H1 (cell line): Measurements from ENCODE around the gene ECT2L. TPM values are rescaled to one million over a fixed set of nuclear protein-coding genes. Genes with fewer than 3 reads are reported as not detected.

Experiments used
- CHD2 ChIP-seq: IDR thresholded peaks from 2 replicates; pipeline ENCODE4 v1.6.1; 2012; ENCODE audit warnings: low read length, improper control_type of control experiment
- polyA plus RNA-seq, 7 experiments: library from polyadenylated mRNA; depleted of rRNA in 3 of 7; stranded (reverse) in 5 of 7; unstranded in 2 of 7; fragments of >200 nt in 5 of 7; fragments of 200-250 nt in 2 of 7; gene quantifications; 1 replicate in 5 of 7; 2 replicates in 1 of 7; 4 replicates in 1 of 7; pipeline versions ENCODE4 v1.2.1 to v1.2.3, GENCODE V29; 2011 to 2013; ENCODE audit warnings: missing spikeins in 2 of 7, mixed read lengths in 2 of 7
- total RNA-seq: library from RNA; stranded (reverse); fragmentation: NEBNext Ultra II Directional; extraction: Animal tissue kit (Norgen Biotek cat#: 25700); gene quantifications from 2 replicates; pipeline ENCODE4 v1.2.1, GENCODE V29; 2021

The ECT2L gene
- total and polyA plus RNA-seq, 2 of the 8 experiments (the other 6 are each of a cell fraction or from before 2014, with no cell fraction given) = not detected

DNA sequence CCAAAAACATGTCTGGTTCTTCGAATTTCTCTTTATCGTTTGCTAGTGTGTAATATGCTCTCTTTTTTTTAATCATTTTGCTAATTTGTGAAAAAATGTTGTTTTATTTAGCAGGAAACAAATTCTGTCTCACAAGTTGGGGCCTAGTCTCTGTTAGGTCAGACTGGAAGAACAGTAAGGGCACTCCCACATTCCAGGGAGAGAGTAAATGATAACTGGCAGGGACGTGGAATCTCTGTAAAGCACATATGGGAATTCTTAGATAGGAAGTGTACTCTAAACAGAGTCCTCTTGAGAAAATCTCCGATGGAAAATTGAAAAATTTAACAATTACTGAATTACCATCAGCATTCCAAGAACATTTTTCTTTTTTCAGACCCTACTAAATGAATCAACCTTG, 38.8 kb upstream of the ECT2L start (continued):
- no peak for TF ChIP-seq CHD2
